ENCODE measurements around the gene TP53I13. TPM values are rescaled to one million over a fixed set of nuclear protein-coding genes. Genes with fewer than 3 reads are reported as not detected.

Gene TP53I13
- total RNA-seq, 4 donors from 2014 or later: 41.5 to 57.3 (median 52.1) TPM

GRCh38 chr17:29588562-29589411, 20.3 kb downstream of the TP53I13 start:
- ATAC-seq: peak; percentile 29
- H3K36me3 ChIP-seq: peaks cover 0 to 1% of the 10 kb centered on the region in 2 donors
- WGBS, 2 donors (ENCODE audit: low coverage in 1 of 2): no CpG with 5 or more reads among the region's 72 CpGs
- no peaks in the 10 kb centered on the region for H3K9me3 ChIP-seq
- H3K4me3 ChIP-seq: peak overlapping the region; percentile 80 to 89
- peaks cover 0 to 87% (median 66%) of the 10 kb centered on the region in 3 donors for H3K4me1 ChIP-seq
- no peaks in the 10 kb centered on the region for H3K27me3 ChIP-seq
- H3K27ac ChIP-seq: peak overlapping the region; percentile 56 to 98 (median 90)
- TF ChIP-seq, protein P1, sequence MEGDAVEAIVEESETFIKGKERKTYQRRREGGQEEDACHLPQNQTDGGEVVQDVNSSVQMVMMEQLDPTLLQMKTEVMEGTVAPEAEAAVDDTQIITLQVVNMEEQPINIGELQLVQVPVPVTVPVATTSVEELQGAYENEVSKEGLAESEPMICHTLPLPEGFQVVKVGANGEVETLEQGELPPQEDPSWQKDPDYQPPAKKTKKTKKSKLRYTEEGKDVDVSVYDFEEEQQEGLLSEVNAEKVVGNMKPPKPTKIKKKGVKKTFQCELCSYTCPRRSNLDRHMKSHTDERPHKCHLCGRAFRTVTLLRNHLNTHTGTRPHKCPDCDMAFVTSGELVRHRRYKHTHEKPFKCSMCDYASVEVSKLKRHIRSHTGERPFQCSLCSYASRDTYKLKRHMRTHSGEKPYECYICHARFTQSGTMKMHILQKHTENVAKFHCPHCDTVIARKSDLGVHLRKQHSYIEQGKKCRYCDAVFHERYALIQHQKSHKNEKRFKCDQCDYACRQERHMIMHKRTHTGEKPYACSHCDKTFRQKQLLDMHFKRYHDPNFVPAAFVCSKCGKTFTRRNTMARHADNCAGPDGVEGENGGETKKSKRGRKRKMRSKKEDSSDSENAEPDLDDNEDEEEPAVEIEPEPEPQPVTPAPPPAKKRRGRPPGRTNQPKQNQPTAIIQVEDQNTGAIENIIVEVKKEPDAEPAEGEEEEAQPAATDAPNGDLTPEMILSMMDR (IDR thresholded peaks at IDR 0.05): no peak
- TF ChIP-seq EP300 (IDR thresholded peaks at IDR 0.05) (no peak), POLR2AphosphoS5 (IDR thresholded peaks at IDR 0.05) (no peak), POLR2A (IDR thresholded peaks at IDR 0.05) (no peak)

- ATAC-seq: peak; percentile 87
- Histone ChIP-seq H3K36me3 (no peaks in the 10 kb centered on the region), H3K4me3 (peak within 1 kb of the TSS; percentile 80 to 89), H3K4me1 (peaks cover 0 to 87% (median 67%) of the 10 kb centered on the region in 3 donors), H3K27me3 (no peaks in the 10 kb centered on the region), H3K9me3 (no peaks in the 10 kb centered on the region), H3K27ac (peak within 1 kb of the TSS; percentile 64 to 98 (median 90))
- no peak for TF ChIP-seq EP300 (IDR thresholded peaks at IDR 0.05)
- peak; percentile 35 to 60 for TF ChIP-seq POLR2A (IDR thresholded peaks at IDR 0.05)
- TF ChIP-seq, protein P1 (IDR thresholded peaks at IDR 0.05): peak in 3 of 4 experiments; percentile 2 to 32 (median 21)
- no peak for TF ChIP-seq POLR2AphosphoS5 (IDR thresholded peaks at IDR 0.05)
- WGBS, 2 donors (ENCODE audit: low coverage in 1 of 2): 28% methylated on average over 4 of the region's 70 CpGs; no CpG with 5 or more reads in 1 of the 2 donors
Measured at GRCh38 chr17:29589524-29590410, 21.3 kb downstream of the TP53I13 start, which contains the start of gene GIT1. GIT1 (minus strand) TSS chr17:29589648; CDS start chr17:29589378, 270 bp downstream.

- 12% methylated on average over 5 of the region's 30 CpGs; no CpG with 5 or more reads in 1 of the 2 donors for WGBS, 2 donors (ENCODE audit: low coverage in 1 of 2)
- no peak for ATAC-seq
- no peak for TF ChIP-seq POLR2A (IDR thresholded peaks at IDR 0.05)
- no peak for TF ChIP-seq POLR2AphosphoS5 (IDR thresholded peaks at IDR 0.05)
- TF ChIP-seq, protein P1 (IDR thresholded peaks at IDR 0.05): no peak
- no peak for TF ChIP-seq EP300 (IDR thresholded peaks at IDR 0.05)
- Histone ChIP-seq H3K4me3 (peak overlapping the region in 1 of 2 donors; percentile 89), H3K27me3 (no peaks in the 10 kb centered on the region), H3K36me3 (no peaks in the 10 kb centered on the region), H3K9me3 (no peaks in the 10 kb centered on the region), H3K4me1 (peaks cover 0 to 86% (median 63%) of the 10 kb centered on the region in 3 donors), H3K27ac (peak overlapping the region; percentile 64 to 98 (median 90))
Measured at GRCh38 chr17:29590411-29591145, 22.1 kb downstream of the TP53I13 start.

GRCh38 chr17:29591146-29591736, 22.7 kb downstream of the TP53I13 start:
- no peaks in the 10 kb centered on the region for H3K36me3 ChIP-seq
- peak overlapping the region in 1 of 2 donors; percentile 89 for H3K4me3 ChIP-seq
- H3K4me1 ChIP-seq: peaks cover 0 to 86% (median 59%) of the 10 kb centered on the region in 3 donors
- H3K9me3 ChIP-seq: no peaks in the 10 kb centered on the region
- WGBS, 2 donors (ENCODE audit: low coverage in 1 of 2): 5 to 10% methylated on average over 4 to 8 of the region's 31 CpGs
- peak; percentile 21 for ATAC-seq
- TF ChIP-seq POLR2AphosphoS5 (IDR thresholded peaks at IDR 0.05) (peak; percentile 1), POLR2A (IDR thresholded peaks at IDR 0.05) (no peak)
- H3K27ac ChIP-seq: peak overlapping the region; percentile 8 to 98 (median 90)
- no peaks in the 10 kb centered on the region for H3K27me3 ChIP-seq
